Hepatocyte (in vitro differentiated cells): Measurements from ENCODE around the gene SEC61G.

Source experiments
- EZH2 ChIP-seq: fragments of 200-600 bp; sonication (generic); IDR thresholded peaks from 2 replicates; pipeline ENCODE4 v1.6.1; 2016; ENCODE audit warnings: antibody characterized with exemption, mild to moderate bottlenecking, borderline replicate concordance
- EZH2phosphoT487 ChIP-seq: fragments of 200-600 bp; sonication (generic); IDR thresholded peaks from one replicate; pipeline ENCODE4 v1.6.1; 2018; ENCODE audit warnings: antibody characterized with exemption, mild to moderate bottlenecking, low read depth, moderate library complexity; ENCODE audit not compliant: unreplicated experiment, severe bottlenecking
- TF ChIP-seq, protein P1 (sequence below): fragments of 200-600 bp; sonication (generic); IDR thresholded peaks from 2 replicates; pipeline ENCODE4 v1.5.1; 2016; ENCODE audit warnings: antibody characterized with exemption, mild to moderate bottlenecking; ENCODE audit not compliant: poor library complexity

DNA sequence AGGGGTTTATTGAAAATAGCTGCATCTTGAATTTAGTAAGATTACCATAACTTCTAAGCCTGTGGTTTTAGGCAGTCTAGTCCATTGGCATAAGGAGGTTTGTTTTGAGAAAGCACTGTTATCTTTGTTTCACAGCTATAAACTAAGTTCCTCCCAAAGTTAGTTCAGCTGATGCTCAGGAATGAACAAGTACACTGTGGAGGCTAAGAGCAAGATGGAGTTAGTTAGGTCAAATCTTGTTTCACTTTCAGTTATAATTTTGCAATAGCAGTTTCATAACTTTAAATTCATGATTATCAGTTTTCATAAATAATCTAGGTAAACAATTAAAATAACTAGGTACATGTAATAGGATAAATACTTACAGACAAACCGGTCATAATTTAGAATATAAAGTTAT, 15.4 kb downstream of the SEC61G start:
- TF ChIP-seq, protein P1, sequence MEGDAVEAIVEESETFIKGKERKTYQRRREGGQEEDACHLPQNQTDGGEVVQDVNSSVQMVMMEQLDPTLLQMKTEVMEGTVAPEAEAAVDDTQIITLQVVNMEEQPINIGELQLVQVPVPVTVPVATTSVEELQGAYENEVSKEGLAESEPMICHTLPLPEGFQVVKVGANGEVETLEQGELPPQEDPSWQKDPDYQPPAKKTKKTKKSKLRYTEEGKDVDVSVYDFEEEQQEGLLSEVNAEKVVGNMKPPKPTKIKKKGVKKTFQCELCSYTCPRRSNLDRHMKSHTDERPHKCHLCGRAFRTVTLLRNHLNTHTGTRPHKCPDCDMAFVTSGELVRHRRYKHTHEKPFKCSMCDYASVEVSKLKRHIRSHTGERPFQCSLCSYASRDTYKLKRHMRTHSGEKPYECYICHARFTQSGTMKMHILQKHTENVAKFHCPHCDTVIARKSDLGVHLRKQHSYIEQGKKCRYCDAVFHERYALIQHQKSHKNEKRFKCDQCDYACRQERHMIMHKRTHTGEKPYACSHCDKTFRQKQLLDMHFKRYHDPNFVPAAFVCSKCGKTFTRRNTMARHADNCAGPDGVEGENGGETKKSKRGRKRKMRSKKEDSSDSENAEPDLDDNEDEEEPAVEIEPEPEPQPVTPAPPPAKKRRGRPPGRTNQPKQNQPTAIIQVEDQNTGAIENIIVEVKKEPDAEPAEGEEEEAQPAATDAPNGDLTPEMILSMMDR = no peak
- TF ChIP-seq EZH2phosphoT487 = no peak
- no peak for TF ChIP-seq EZH2
